Coronary artery (tissue), 2 donors: ENCODE data around the gene RPL11.
"Not testable (repeated sequence)": the region's sequence is repeated elsewhere in the genome, so short reads cannot be mapped to it uniquely, and the experiment has no call there.

Source experiments
- DNase-seq: peaks from one replicate; pipeline ENCODE4 v3.0.0-alpha.2; 2017; ENCODE audit warnings: low spot score
- H3K27ac ChIP-seq, 2 donors: fragments of 200-600 bp; sonication (generic); one replicate each; pipeline ENCODE4 v1.5.1; 2016 to 2019
- H3K4me3 ChIP-seq: fragments of 200-600 bp; sonication (generic); 2 replicates; pipeline ENCODE4 v1.5.1; 2016; ENCODE audit warnings: mild to moderate bottlenecking, moderate library complexity
- CTCF ChIP-seq: fragments of 200-600 bp; sonication (generic); IDR thresholded peaks from one replicate; pipeline ENCODE4 v1.5.1; 2019; ENCODE audit warnings: antibody characterized with exemption

The RPL11 gene

DNA sequence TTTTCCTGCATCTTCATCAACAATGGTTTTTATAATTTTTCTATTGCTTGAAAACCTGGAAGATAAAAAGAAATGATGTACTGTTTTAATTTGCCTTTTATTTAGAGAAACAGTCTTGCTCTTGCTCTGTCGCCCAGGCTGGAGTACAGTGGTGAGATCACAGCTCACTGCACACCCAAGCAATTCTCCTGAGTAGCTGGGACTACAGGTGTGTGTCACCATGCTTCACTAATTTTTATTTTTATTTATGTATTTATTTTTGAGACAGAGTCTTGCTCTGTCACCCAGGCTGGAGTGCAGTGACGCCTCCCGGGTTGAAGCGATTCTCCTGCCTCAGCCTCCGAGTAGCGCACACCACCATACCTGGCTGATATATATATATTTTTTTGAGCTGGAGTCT is 43.0 kb upstream of the RPL11 start:
- no peak for DNase-seq
- TF ChIP-seq CTCF, result no peak
- Histone ChIP-seq H3K27ac (no peak overlapping the region), H3K4me3 (no peak overlapping the region)

DNA sequence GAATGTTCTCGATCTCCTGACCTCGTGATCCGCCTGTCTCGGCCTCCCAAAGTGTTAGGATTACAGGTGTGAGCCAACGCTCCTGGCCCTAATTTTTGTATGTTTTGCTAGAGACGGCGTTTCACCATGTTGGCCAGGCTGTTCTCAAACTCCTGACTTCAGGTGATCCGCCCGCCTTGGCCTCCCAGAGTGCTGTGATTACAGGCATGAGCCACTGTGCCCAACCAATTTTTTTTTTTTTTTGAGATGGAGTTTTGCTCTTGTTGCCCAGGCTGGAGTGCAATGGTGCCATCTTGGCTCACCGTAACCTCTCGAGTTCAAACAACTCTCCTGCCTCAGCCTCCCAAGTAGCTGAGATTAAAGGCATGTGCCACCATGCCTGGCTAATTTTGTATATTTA is 42.4 kb upstream of the RPL11 start:
- not testable (repeated sequence) for H3K4me3 ChIP-seq, DNase-seq, H3K27ac ChIP-seq

DNA sequence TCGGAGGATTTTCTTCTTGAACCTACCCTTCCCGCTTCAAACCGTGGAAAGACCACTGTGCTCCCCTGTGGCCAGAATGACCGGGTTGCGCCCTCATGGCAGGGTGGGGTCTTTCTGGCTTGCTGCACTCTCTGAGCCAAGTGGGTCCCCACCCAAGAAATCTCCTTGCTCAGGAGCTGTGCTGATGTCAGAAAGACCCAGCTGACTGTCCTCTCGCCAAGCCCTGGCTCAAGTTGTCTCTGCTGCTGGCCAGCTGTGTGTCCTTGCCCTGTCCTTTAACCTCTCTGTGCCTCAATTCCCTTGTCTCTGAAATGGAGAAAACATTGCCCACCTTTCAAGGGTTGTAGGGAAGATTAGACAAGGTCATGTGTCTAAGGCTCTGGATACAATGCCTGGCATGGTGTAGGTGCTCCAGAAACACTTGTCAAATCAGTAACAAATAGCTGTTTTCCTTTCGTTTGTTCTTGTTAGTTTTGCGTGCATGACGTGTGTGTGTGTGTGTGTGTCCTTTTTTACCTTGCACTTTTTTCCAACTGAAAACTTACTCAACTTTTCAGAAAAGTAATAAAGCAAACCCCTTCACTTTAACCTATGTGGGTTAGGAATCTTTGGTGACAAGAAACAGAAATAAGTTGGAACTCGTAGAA is 41.1 kb upstream of the RPL11 start:
- Histone ChIP-seq H3K4me3 (no peak overlapping the region), H3K27ac (peak overlapping the region in 1 of 2 donors; percentile 1)
- DNase-seq, result no peak
- TF ChIP-seq CTCF, result no peak

- H3K4me3 ChIP-seq, result no peak overlapping the region
- DNase-seq, result no peak
- H3K27ac ChIP-seq, result peak overlapping the region in 1 of 2 donors; percentile 30
- no peak for TF ChIP-seq CTCF
These were observed 40.4 kb upstream of the RPL11 start for GRCh38 chr1:23651069-23651808.

DNA sequence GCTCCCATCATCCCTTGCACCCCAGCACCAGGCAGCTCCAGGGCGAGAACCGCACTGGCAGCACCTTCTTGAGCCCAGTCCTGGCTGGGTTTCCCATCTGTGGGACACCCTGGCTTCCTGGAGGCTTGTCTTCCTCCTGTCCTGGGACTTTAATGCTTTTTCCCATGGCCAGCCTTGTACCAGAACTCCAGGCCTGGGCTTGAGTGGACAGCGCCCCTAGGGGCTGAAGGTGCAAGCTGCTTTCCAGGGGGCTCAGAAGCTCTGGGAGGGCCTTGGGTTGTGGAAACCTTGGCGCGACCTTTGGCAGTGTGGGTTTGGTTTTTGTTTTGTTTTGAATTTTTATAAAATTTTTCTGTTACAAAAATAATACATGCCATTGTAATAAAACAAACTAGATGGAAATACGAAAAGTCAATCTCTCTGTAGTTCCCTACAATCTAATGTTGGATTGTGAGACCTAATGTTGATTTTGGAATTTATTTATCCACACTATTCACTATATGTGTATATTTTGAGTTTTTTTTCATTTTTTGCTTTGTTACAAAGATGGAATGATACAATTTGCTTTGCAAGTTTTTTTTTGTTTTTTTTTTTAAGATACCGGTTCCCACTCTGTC is 33.8 kb upstream of the RPL11 start:
- DNase-seq, result no peak
- no peak overlapping the region for H3K27ac ChIP-seq
- H3K4me3 ChIP-seq, result no peak overlapping the region
- peak; percentile 36 for TF ChIP-seq CTCF

DNA sequence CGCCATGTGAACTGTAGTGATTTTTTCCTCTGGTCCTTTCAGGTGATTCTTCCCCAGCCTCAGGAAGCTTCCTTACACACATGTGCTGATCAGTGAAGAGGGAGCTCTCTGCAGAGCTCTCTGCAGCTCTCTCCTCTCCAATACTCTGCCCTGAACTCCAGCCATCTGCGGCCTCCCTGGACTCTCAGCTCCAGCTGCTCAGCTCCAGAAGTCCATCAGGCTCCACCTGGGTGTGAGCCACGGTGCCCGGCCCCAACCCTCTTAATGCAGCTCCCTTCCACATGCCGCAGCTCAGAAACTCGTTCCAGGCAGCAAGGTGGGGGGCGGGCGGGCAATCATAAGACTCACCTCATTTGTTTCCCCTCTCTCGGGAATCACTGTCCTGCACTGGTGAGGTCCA is 30.9 kb upstream of the RPL11 start:
- DNase-seq, result no peak
- no peak for TF ChIP-seq CTCF
- no peak overlapping the region for H3K27ac ChIP-seq
- no peak overlapping the region for H3K4me3 ChIP-seq

GRCh38 chr1:23661887-23662286 is 29.7 kb upstream of the RPL11 start:
- DNase-seq, result no peak
- Histone ChIP-seq H3K27ac (no peak overlapping the region), H3K4me3 (no peak overlapping the region)
- no peak for TF ChIP-seq CTCF
